ENCODE data around the gene MMEL1. TPM values are rescaled to one million over a fixed set of nuclear protein-coding genes. Genes with fewer than 3 reads are reported as not detected.

The MMEL1 gene
- total RNA-seq, 1 experiment from 2014 or later: not detected

- no peak overlapping the region for H2AFZ ChIP-seq (ENCODE audit: low read length)
- ChIA-PET POLR2A (ENCODE audit: unreplicated experiment) (no interaction called here), CTCF (no interaction called here)
- TF ChIP-seq EZH2 (IDR thresholded peaks at IDR 0.05; ENCODE audit: low read length, unreplicated experiment) (no peak), CTCF (conservative IDR thresholded peaks at IDR 0.05; ENCODE audit: low read depth, low read length) (no peak), EZH2phosphoT487 (IDR thresholded peaks at IDR 0.05; ENCODE audit: borderline replicate concordance, low read length) (no peak)
- H3K4me2 ChIP-seq (ENCODE audit: low read length): no peak overlapping the region
- no TSS peak for BruUV-seq (replicated peaks)
- no peaks in the 10 kb centered on the region for H3K79me2 ChIP-seq (ENCODE audit: low read length)
- no peak overlapping the region for H3K27ac ChIP-seq (ENCODE audit: low read length)
- H3K4me3 ChIP-seq (ENCODE audit: low read length): no peak overlapping the region
- intact Hi-C loops (cut with micrococcal nuclease): no loop called here
- no peak overlapping the region for H3K9ac ChIP-seq (ENCODE audit: low read length)
- H4K20me1 ChIP-seq (ENCODE audit: low read length): no peaks in the 10 kb centered on the region
- no peaks in the 10 kb centered on the region for H3K36me3 ChIP-seq (ENCODE audit: low read depth, low read length)
- H3K4me1 ChIP-seq (ENCODE audit: insufficient read depth, low read length): no peaks in the 10 kb centered on the region
- peaks cover 93% of the 10 kb centered on the region for H3K27me3 ChIP-seq (ENCODE audit: low read length)
- no peaks in the 10 kb centered on the region for H3K9me3 ChIP-seq (ENCODE audit: low read length)
- no peaks in the 10 kb centered on the region for H3K9me2 ChIP-seq (replicated peaks; ENCODE audit: low read length)
- H3F3A ChIP-seq (ENCODE audit: low read length, unreplicated experiment): no peaks in the 10 kb centered on the region
- ATAC-seq (no peak), DNase-seq (no peak)
Measured at GRCh38 chr1:2625311-2625710, 7.5 kb downstream of the MMEL1 start.

GRCh38 chr1:2624735-2625300 is 8.0 kb downstream of the MMEL1 start:
- Histone ChIP-seq H3K27me3 (ENCODE audit: low read length) (peaks cover 93% of the 10 kb centered on the region), H3K4me2 (ENCODE audit: low read length) (no peak overlapping the region), H3K9me3 (ENCODE audit: low read length) (no peaks in the 10 kb centered on the region), H3K9ac (ENCODE audit: low read length) (no peak overlapping the region), H2AFZ (ENCODE audit: low read length) (no peak overlapping the region), H3K4me1 (ENCODE audit: insufficient read depth, low read length) (no peaks in the 10 kb centered on the region), H3F3A (ENCODE audit: low read length, unreplicated experiment) (no peaks in the 10 kb centered on the region), H3K4me3 (ENCODE audit: low read length) (no peak overlapping the region), H3K36me3 (ENCODE audit: low read depth, low read length) (no peaks in the 10 kb centered on the region), H3K27ac (ENCODE audit: low read length) (no peak overlapping the region), H3K9me2 (replicated peaks; ENCODE audit: low read length) (no peaks in the 10 kb centered on the region), H4K20me1 (ENCODE audit: low read length) (no peaks in the 10 kb centered on the region), H3K79me2 (ENCODE audit: low read length) (no peaks in the 10 kb centered on the region)
- ChIA-PET POLR2A (ENCODE audit: unreplicated experiment) (no interaction called here), CTCF (no interaction called here)
- DNase-seq: no peak
- TF ChIP-seq CTCF (conservative IDR thresholded peaks at IDR 0.05; ENCODE audit: low read depth, low read length): no peak
- BruUV-seq (replicated peaks): no TSS peak
- no peak for ATAC-seq
- intact Hi-C loops (cut with micrococcal nuclease): no loop called here

- BruUV-seq (replicated peaks): no TSS peak
- CTCF ChIA-PET: no interaction called here
Measured at GRCh38 chr1:2623571-2624337, 9.1 kb downstream of the MMEL1 start.

More at GRCh38 chr1:2623571-2624337, 9.1 kb downstream of the MMEL1 start:
- H3K4me2 ChIP-seq (ENCODE audit: low read length): no peak overlapping the region
- H3K9me3 ChIP-seq (ENCODE audit: low read length): no peaks in the 10 kb centered on the region
- no peak overlapping the region for H3K4me3 ChIP-seq (ENCODE audit: low read length)
- no peak overlapping the region for H3K27ac ChIP-seq (ENCODE audit: low read length)
- no peaks in the 10 kb centered on the region for H3K4me1 ChIP-seq (ENCODE audit: insufficient read depth, low read length)
- no peaks in the 10 kb centered on the region for H3F3A ChIP-seq (ENCODE audit: low read length, unreplicated experiment)
- H3K9me2 ChIP-seq (replicated peaks; ENCODE audit: low read length): no peaks in the 10 kb centered on the region
- intact Hi-C loops (cut with micrococcal nuclease): no loop called here
- ATAC-seq (no peak; the same call in 1 of the 2 replicates), DNase-seq (no peak)
- no peaks in the 10 kb centered on the region for H3K79me2 ChIP-seq (ENCODE audit: low read length)
- no peak overlapping the region for H3K9ac ChIP-seq (ENCODE audit: low read length)
- H4K20me1 ChIP-seq (ENCODE audit: low read length): no peaks in the 10 kb centered on the region
- no peaks in the 10 kb centered on the region for H3K36me3 ChIP-seq (ENCODE audit: low read depth, low read length)
- H3K27me3 ChIP-seq (ENCODE audit: low read length): peaks cover 91% of the 10 kb centered on the region
- H2AFZ ChIP-seq (ENCODE audit: low read length): no peak overlapping the region
- TF ChIP-seq EZH2phosphoT487 (IDR thresholded peaks at IDR 0.05; ENCODE audit: borderline replicate concordance, low read length): no peak
- TF ChIP-seq EZH2 (IDR thresholded peaks at IDR 0.05; ENCODE audit: low read length, unreplicated experiment): no peak
- no peak for TF ChIP-seq CTCF (conservative IDR thresholded peaks at IDR 0.05; ENCODE audit: low read depth, low read length)
- POLR2A ChIA-PET (ENCODE audit: unreplicated experiment): no interaction called here
